T-helper 9 cell (primary cell): ENCODE measurements around the gene UGGT2.
"Not testable (repeated sequence)": the region's sequence is repeated elsewhere in the genome, so short reads cannot be mapped to it uniquely, and the experiment has no call there.

Experiments used
- DNase-seq: peaks from one replicate; pipeline ENCODE4 v3.0.0-alpha.2; 2020
- total RNA-seq, 2 donors: gene quantifications; one replicate each; lab custom pipeline; 2026; lab: John Stamatoyannopoulos, UW

Gene UGGT2
- 0 reads per million in 2 donors for total RNA-seq

- no peak for DNase-seq
Measured at GRCh38 chr13:96053003-96053703, at the start of gene UGGT2. Gene UGGT2 (minus strand): TSS chr13:96053401. CDS start chr13:96053312, 89 bp downstream.

GRCh38 chr13:96100457-96101220 lies 47.4 kb upstream of the UGGT2 start:
- DNase-seq, result no peak

GRCh38 chr13:96093296-96094006 lies 40.2 kb upstream of the UGGT2 start:
- no peak for DNase-seq

- DNase-seq, result no peak
Measured at GRCh38 chr13:96091164-96092117, 38.2 kb upstream of the UGGT2 start.

GRCh38 chr13:96090240-96091101 lies 37.3 kb upstream of the UGGT2 start:
- DNase-seq, result no peak

GRCh38 chr13:96089749-96090239 lies 36.6 kb upstream of the UGGT2 start, which contains the start of gene HS6ST3:
Gene HS6ST3 (plus strand): TSS chr13:96090107.
- no peak for DNase-seq

- DNase-seq, result no peak
Measured at GRCh38 chr13:96089139-96089538, 35.9 kb upstream of the UGGT2 start.

- DNase-seq, result no peak
Measured at GRCh38 chr13:96086736-96087135, 33.5 kb upstream of the UGGT2 start.

- DNase-seq, result no peak
Measured at GRCh38 chr13:96082640-96083039, 29.4 kb upstream of the UGGT2 start.

GRCh38 chr13:96081888-96082287 lies 28.7 kb upstream of the UGGT2 start:
- DNase-seq, result no peak

- DNase-seq, result no peak
Measured at GRCh38 chr13:96080676-96081075, 27.5 kb upstream of the UGGT2 start.

- DNase-seq, result no peak
Measured at GRCh38 chr13:96075953-96076543, 22.8 kb upstream of the UGGT2 start.

- no peak for DNase-seq
Measured at GRCh38 chr13:96072392-96072791, 19.2 kb upstream of the UGGT2 start.

GRCh38 chr13:96071504-96071903 lies 18.3 kb upstream of the UGGT2 start:
- no peak for DNase-seq

- DNase-seq, result no peak
Measured at GRCh38 chr13:96068729-96069128, 15.5 kb upstream of the UGGT2 start.

GRCh38 chr13:96065849-96066248 lies 12.6 kb upstream of the UGGT2 start:
- DNase-seq, result no peak

- DNase-seq, result no peak
Measured at GRCh38 chr13:96052656-96053002, 572 bp downstream of the UGGT2 start.

- DNase-seq, result not testable (repeated sequence)
Measured at GRCh38 chr13:96051946-96052345, 1.3 kb downstream of the UGGT2 start.

GRCh38 chr13:96051491-96051890 lies 1.7 kb downstream of the UGGT2 start:
- DNase-seq, result not testable (repeated sequence)

- DNase-seq, result not testable (repeated sequence)
Measured at GRCh38 chr13:96050955-96051354, 2.2 kb downstream of the UGGT2 start.
